22Rv1 (cell line): ENCODE data around the gene DLL1.

Source experiments
- H3K27ac ChIP-seq: fragments of 450-650 bp; 2 replicates; pipeline ENCODE4 v1.5.1; 2017
- CTCF ChIP-seq: fragments of 450-650 bp; IDR thresholded peaks from 2 replicates; pipeline ENCODE4 v1.5.1; 2017; ENCODE audit warnings: mild to moderate bottlenecking
- ZFX ChIP-seq: fragments of 450-650 bp; IDR thresholded peaks from 2 replicates; pipeline ENCODE4 v1.6.1; 2017; ENCODE audit warnings: antibody characterized with exemption, borderline replicate concordance

The DLL1 gene

GRCh38 chr6:170245475-170245992 is 45.3 kb downstream of the DLL1 start:
- H3K27ac ChIP-seq, result no peak overlapping the region
- no peak for TF ChIP-seq CTCF
- TF ChIP-seq ZFX, result no peak

- no peak overlapping the region for H3K27ac ChIP-seq
- no peak for TF ChIP-seq CTCF
- TF ChIP-seq ZFX, result no peak
Measured at GRCh38 chr6:170244721-170245474, 46.0 kb downstream of the DLL1 start.

GRCh38 chr6:170243791-170244291 is 47.0 kb downstream of the DLL1 start:
- TF ChIP-seq CTCF (no peak), ZFX (no peak)
- no peak overlapping the region for H3K27ac ChIP-seq

- TF ChIP-seq CTCF (no peak), ZFX (no peak)
- H3K27ac ChIP-seq, result no peak overlapping the region
Measured at GRCh38 chr6:170243386-170243785, 47.5 kb downstream of the DLL1 start.

GRCh38 chr6:170238741-170239565 is 51.9 kb downstream of the DLL1 start:
- no peak for TF ChIP-seq CTCF
- no peak for TF ChIP-seq ZFX
- no peak overlapping the region for H3K27ac ChIP-seq

GRCh38 chr6:170237999-170238740 is 52.7 kb downstream of the DLL1 start:
- no peak for TF ChIP-seq ZFX
- TF ChIP-seq CTCF, result no peak
- no peak overlapping the region for H3K27ac ChIP-seq
